ENCODE measurements around the gene FOXP3.

The FOXP3 gene

GRCh38 chrX:49276207-49276606, 11.7 kb upstream of the FOXP3 start:
- no peaks in the 10 kb centered on the region for H3F3A ChIP-seq (ENCODE audit: insufficient read depth, low read length)
- no peak for TF ChIP-seq EZH2phosphoT487 (IDR thresholded peaks at IDR 0.05; ENCODE audit: low read length)
- no peak for TF ChIP-seq EZH2 (optimal IDR thresholded peaks at IDR 0.05; ENCODE audit: low read depth, low read length)
- TF ChIP-seq CTCF (IDR thresholded peaks at IDR 0.05; ENCODE audit: low read length) = no peak
- H3K9ac ChIP-seq (ENCODE audit: low read length) = no peak overlapping the region
- no peaks in the 10 kb centered on the region for H4K20me1 ChIP-seq (ENCODE audit: insufficient read depth, low read length)
- H3K9me2 ChIP-seq (replicated peaks; ENCODE audit: insufficient read depth, low read length) = no peaks in the 10 kb centered on the region
- no peak overlapping the region for H2AFZ ChIP-seq (ENCODE audit: low read length)
- no peak overlapping the region for H3K4me3 ChIP-seq (ENCODE audit: low read length)
- H3K36me3 ChIP-seq (replicated peaks; ENCODE audit: insufficient read depth, low read length) = no peaks in the 10 kb centered on the region
- no peaks in the 10 kb centered on the region for H3K4me1 ChIP-seq (ENCODE audit: low read length)
- no peak overlapping the region for H3K27ac ChIP-seq (ENCODE audit: low read length)
- H3K9me3 ChIP-seq (replicated peaks; ENCODE audit: insufficient read depth, low read length) = no peaks in the 10 kb centered on the region
- no peak overlapping the region for H3K4me2 ChIP-seq (ENCODE audit: low read depth, low read length)
- H3K27me3 ChIP-seq (replicated peaks; ENCODE audit: insufficient read depth, low read length) = no peaks in the 10 kb centered on the region
- no peak for DNase-seq
- peaks cover 3% of the 10 kb centered on the region; the same call in 1 of the 2 replicates for H3K79me2 ChIP-seq (ENCODE audit: low read length)

- no peaks in the 10 kb centered on the region for H3K27me3 ChIP-seq (replicated peaks; ENCODE audit: insufficient read depth, low read length)
- H3K9ac ChIP-seq (ENCODE audit: low read length) = no peak overlapping the region
- H3K36me3 ChIP-seq (replicated peaks; ENCODE audit: insufficient read depth, low read length) = no peaks in the 10 kb centered on the region
- no peaks in the 10 kb centered on the region for H3F3A ChIP-seq (ENCODE audit: insufficient read depth, low read length)
- peaks cover 5% of the 10 kb centered on the region; the same call in 1 of the 2 replicates for H3K4me1 ChIP-seq (ENCODE audit: low read length)
- H3K27ac ChIP-seq (ENCODE audit: low read length) = no peak overlapping the region
- H4K20me1 ChIP-seq (ENCODE audit: insufficient read depth, low read length) = no peaks in the 10 kb centered on the region
- DNase-seq = no peak
- H3K4me2 ChIP-seq (ENCODE audit: low read depth, low read length) = no peak overlapping the region
- H3K9me3 ChIP-seq (replicated peaks; ENCODE audit: insufficient read depth, low read length) = no peaks in the 10 kb centered on the region
- H3K4me3 ChIP-seq (ENCODE audit: low read length) = no peak overlapping the region
- H3K79me2 ChIP-seq (ENCODE audit: low read length) = peaks cover 12% of the 10 kb centered on the region
- no peak for TF ChIP-seq EZH2phosphoT487 (IDR thresholded peaks at IDR 0.05; ENCODE audit: low read length)
- no peak for TF ChIP-seq EZH2 (optimal IDR thresholded peaks at IDR 0.05; ENCODE audit: low read depth, low read length)
- no peak for TF ChIP-seq CTCF (IDR thresholded peaks at IDR 0.05; ENCODE audit: low read length)
- no peaks in the 10 kb centered on the region for H3K9me2 ChIP-seq (replicated peaks; ENCODE audit: insufficient read depth, low read length)
- H2AFZ ChIP-seq (ENCODE audit: low read length) = no peak overlapping the region
Observed at GRCh38 chrX:49273181-49273727, 8.7 kb upstream of the FOXP3 start.

DNA sequence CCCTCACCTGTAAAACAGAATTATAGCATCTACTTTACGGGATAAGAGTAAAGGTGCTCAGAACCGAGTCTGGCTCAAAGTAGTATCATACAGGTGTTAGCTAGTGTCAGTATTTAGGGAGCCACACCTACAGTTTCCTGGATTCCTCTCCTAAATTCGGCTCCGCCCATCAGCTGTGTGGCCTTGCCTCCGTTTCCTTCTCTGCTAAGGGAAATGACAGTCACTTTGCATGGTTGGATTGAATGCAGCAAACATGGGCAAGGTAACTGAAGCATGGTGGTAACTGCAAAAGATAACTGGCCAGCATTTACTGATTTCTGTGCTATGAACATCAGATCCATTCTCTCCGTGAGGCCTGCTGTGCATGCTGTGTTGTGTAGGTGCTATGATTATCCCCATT, 7.9 kb upstream of the FOXP3 start:
- no peak overlapping the region for H3K9ac ChIP-seq (ENCODE audit: low read length)
- H3K27me3 ChIP-seq (replicated peaks; ENCODE audit: insufficient read depth, low read length) = no peaks in the 10 kb centered on the region
- peaks cover 12% of the 10 kb centered on the region for H3K79me2 ChIP-seq (ENCODE audit: low read length)
- TF ChIP-seq EZH2phosphoT487 (IDR thresholded peaks at IDR 0.05; ENCODE audit: low read length) = no peak
- no peak for TF ChIP-seq CTCF (IDR thresholded peaks at IDR 0.05; ENCODE audit: low read length)
- TF ChIP-seq EZH2 (optimal IDR thresholded peaks at IDR 0.05; ENCODE audit: low read depth, low read length) = no peak
- H4K20me1 ChIP-seq (ENCODE audit: insufficient read depth, low read length) = no peaks in the 10 kb centered on the region
- no peak overlapping the region for H2AFZ ChIP-seq (ENCODE audit: low read length)
- H3F3A ChIP-seq (ENCODE audit: insufficient read depth, low read length) = no peaks in the 10 kb centered on the region
- H3K9me3 ChIP-seq (replicated peaks; ENCODE audit: insufficient read depth, low read length) = no peaks in the 10 kb centered on the region
- no peak overlapping the region for H3K4me2 ChIP-seq (ENCODE audit: low read depth, low read length)
- no peak overlapping the region for H3K27ac ChIP-seq (ENCODE audit: low read length)
- H3K4me3 ChIP-seq (ENCODE audit: low read length) = no peak overlapping the region
- H3K4me1 ChIP-seq (ENCODE audit: low read length) = peaks cover 5% of the 10 kb centered on the region; the same call in 1 of the 2 replicates
- no peaks in the 10 kb centered on the region for H3K36me3 ChIP-seq (replicated peaks; ENCODE audit: insufficient read depth, low read length)
- no peaks in the 10 kb centered on the region for H3K9me2 ChIP-seq (replicated peaks; ENCODE audit: insufficient read depth, low read length)
- no peak for DNase-seq

Measured in MM.1S (cell line).